Rectal smooth muscle tissue (tissue), 1 donor: ENCODE results near the gene USP17L13.
"Not testable (repeated sequence)": the region's sequence is repeated elsewhere in the genome, so short reads cannot be mapped to it uniquely, and the experiment has no call there.

Experiments
- H3K27ac ChIP-seq: one replicate; pipeline ENCODE4 v1.7.0; 2013; ENCODE audit warnings: low read depth, low read length, inconsistent platforms
- H3K27me3 ChIP-seq: one replicate; pipeline ENCODE4 v1.7.0; 2013; ENCODE audit warnings: low read length; ENCODE audit not compliant: control insufficient read depth, insufficient read depth
- H3K36me3 ChIP-seq: one replicate; pipeline ENCODE4 v1.7.0; 2013; ENCODE audit warnings: low read length; ENCODE audit not compliant: control insufficient read depth, insufficient read depth
- H3K4me1 ChIP-seq: one replicate; pipeline ENCODE4 v1.7.0; 2013; ENCODE audit warnings: low read length; ENCODE audit not compliant: control insufficient read depth, insufficient read depth
- H3K4me3 ChIP-seq: one replicate; pipeline ENCODE4 v1.7.0; 2013; ENCODE audit warnings: low read length
- H3K9ac ChIP-seq: one replicate; pipeline ENCODE4 v1.7.0; 2013; ENCODE audit warnings: low read length

The USP17L13 gene, protein sequence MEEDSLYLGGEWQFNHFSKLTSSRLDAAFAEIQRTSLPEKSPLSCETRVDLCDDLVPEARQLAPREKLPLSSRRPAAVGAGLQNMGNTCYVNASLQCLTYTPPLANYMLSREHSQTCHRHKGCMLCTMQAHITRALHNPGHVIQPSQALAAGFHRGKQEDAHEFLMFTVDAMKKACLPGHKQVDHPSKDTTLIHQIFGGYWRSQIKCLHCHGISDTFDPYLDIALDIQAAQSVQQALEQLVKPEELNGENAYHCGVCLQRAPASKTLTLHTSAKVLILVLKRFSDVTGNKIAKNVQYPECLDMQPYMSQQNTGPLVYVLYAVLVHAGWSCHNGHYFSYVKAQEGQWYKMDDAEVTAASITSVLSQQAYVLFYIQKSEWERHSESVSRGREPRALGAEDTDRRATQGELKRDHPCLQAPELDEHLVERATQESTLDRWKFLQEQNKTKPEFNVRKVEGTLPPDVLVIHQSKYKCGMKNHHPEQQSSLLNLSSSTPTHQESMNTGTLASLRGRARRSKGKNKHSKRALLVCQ

GRCh38 chr4:9224596-9224995 lies at the start of gene USP17L13:
USP17L13 (plus strand) TSS chr4:9224896; CDS start chr4:9224896, 0 bp downstream.
- not testable (repeated sequence) for H3K9ac ChIP-seq, H3K27me3 ChIP-seq, H3K4me3 ChIP-seq, H3K4me1 ChIP-seq, H3K36me3 ChIP-seq, H3K27ac ChIP-seq

DNA sequence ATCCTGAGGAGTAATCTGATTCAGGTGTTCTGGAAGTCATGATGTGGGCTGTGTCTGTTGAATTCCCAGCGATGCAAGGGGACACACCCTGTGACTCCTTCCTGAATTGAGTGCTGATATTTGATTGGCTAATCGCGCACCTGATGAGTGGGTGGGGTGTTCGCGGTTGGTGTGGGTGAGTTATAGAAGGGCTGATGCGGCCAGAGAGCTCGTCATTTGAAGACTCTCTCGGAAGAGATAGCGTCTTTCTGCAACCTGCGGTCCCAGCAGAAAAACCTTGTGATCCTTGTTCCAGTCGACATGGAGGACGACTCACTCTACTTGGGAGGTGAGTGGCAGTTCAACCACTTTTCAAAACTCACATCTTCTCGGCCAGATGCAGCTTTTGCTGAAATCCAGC lies 14.3 kb upstream of the USP17L13 start, which contains the start of gene USP17L10:
Gene USP17L10 (plus strand): TSS at position 301 of the 400 bp plus-strand sequence. CDS start 0 bp downstream, at position 301.
- not testable (repeated sequence) for H3K27me3 ChIP-seq

GRCh38 chr4:9214701-9215100 lies 10.0 kb upstream of the USP17L13 start:
- H3K9ac ChIP-seq, H3K27ac ChIP-seq, H3K27me3 ChIP-seq, H3K4me3 ChIP-seq, H3K36me3 ChIP-seq, H3K4me1 ChIP-seq: not testable (repeated sequence)

More for the DNA sequence above, 14.3 kb upstream of the USP17L13 start, which contains the start of gene USP17L10:
- H3K27ac ChIP-seq, H3K4me3 ChIP-seq, H3K36me3 ChIP-seq, H3K4me1 ChIP-seq, H3K9ac ChIP-seq: not testable (repeated sequence)

DNA sequence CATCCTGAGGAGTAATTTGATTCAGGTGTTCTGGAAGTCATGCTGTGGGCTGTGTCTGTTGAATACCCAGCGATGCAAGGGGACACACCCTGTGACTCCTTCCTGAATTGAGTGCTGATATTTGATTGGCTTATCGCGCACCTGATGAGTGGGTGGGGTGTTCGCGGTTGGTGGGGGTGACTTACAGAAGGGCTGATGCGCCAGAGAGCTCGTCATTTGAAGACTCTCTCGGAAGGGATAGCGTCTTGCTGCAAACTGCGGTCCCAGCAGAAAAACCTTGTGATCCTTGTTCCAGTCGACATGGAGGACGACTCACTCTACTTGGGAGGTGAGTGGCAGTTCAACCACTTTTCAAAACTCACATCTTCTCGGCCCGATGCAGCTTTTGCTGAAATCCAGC lies 9.6 kb upstream of the USP17L13 start, which contains the start of gene USP17L11:
Gene USP17L11 (plus strand): TSS at position 301 of the 400 bp plus-strand sequence. CDS start 0 bp downstream, at position 301.
- H3K4me1 ChIP-seq, H3K36me3 ChIP-seq, H3K27ac ChIP-seq, H3K4me3 ChIP-seq, H3K9ac ChIP-seq, H3K27me3 ChIP-seq: not testable (repeated sequence)

DNA sequence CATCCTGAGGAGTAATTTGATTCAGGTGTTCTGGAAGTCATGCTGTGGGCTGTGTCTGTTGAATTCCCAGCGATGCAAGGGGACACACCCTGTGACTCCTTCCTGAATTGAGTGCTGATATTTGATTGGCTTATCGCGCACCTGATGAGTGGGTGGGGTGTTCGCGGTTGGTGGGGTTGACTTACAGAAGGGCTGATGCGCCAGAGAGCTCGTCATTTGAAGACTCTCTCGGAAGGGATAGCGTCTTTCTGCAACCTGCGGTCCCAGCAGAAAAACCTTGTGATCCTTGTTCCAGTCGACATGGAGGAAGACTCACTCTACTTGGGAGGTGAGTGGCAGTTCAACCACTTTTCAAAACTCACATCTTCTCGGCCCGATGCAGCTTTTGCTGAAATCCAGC lies 4.8 kb upstream of the USP17L13 start, which contains the start of gene USP17L12:
Gene USP17L12 (plus strand): TSS at position 301 of the 400 bp plus-strand sequence. CDS start 0 bp downstream, at position 301.
- H3K4me3 ChIP-seq, H3K9ac ChIP-seq, H3K36me3 ChIP-seq, H3K27ac ChIP-seq, H3K4me1 ChIP-seq, H3K27me3 ChIP-seq: not testable (repeated sequence)

- H3K9ac ChIP-seq, H3K27ac ChIP-seq, H3K4me3 ChIP-seq, H3K4me1 ChIP-seq, H3K27me3 ChIP-seq, H3K36me3 ChIP-seq: not testable (repeated sequence)
These were observed 5.6 kb downstream of the USP17L13 start for GRCh38 chr4:9230249-9230648.

- not testable (repeated sequence) for H3K4me1 ChIP-seq, H3K27me3 ChIP-seq, H3K27ac ChIP-seq, H3K9ac ChIP-seq, H3K4me3 ChIP-seq, H3K36me3 ChIP-seq
These were observed 9.4 kb downstream of the USP17L13 start, which contains the start of gene USP17L15 for GRCh38 chr4:9234085-9234484. USP17L15 (plus strand) TSS chr4:9234385; CDS start chr4:9234385, 0 bp downstream.

- H3K27me3 ChIP-seq, H3K4me3 ChIP-seq, H3K27ac ChIP-seq, H3K36me3 ChIP-seq, H3K9ac ChIP-seq, H3K4me1 ChIP-seq: not testable (repeated sequence)
These were observed 13.8 kb downstream of the USP17L13 start for GRCh38 chr4:9238461-9238860.

- not testable (repeated sequence) for H3K9ac ChIP-seq, H3K4me1 ChIP-seq, H3K27me3 ChIP-seq, H3K36me3 ChIP-seq, H3K4me3 ChIP-seq, H3K27ac ChIP-seq
These were observed 18.9 kb downstream of the USP17L13 start, which contains the start of gene USP17L17 for GRCh38 chr4:9243579-9243978. USP17L17 (plus strand) TSS chr4:9243879; CDS start chr4:9243879, 0 bp downstream.

DNA sequence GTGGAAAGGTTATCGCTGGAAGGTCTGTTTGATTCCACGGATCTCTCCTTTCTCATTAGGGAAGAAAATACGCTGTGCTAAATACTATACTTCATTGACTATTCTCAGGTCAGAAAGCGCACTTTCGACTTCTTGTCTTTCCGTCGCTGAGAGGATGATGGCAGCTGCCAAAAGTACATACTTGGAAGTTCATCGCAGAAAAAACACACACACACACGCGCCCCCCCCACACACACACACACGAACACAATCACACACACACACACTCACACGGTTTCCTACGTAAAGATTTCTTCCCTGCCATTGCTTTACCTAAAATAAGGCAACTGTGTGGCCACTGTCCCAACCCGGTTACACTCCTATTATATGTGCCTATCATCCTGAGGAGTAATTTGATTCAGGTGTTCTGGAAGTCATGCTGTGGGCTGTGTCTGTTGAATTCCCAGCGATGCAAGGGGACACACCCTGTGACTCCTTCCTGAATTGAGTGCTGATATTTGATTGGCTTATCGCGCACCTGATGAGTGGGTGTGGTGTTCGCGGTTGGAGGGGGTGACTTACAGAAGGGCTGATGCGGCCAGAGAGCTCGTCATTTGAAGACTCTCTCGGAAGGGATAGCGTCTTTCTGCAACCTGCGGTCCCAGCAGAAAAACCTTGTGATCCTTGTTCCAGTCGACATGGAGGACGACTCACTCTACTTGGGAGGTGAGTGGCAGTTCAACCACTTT lies 23.4 kb downstream of the USP17L13 start, which contains the start of gene USP17L18:
Gene USP17L18 (plus strand): TSS at position 678 of the 728 bp plus-strand sequence. CDS start 0 bp downstream, at position 678.
- H3K4me3 ChIP-seq, H3K4me1 ChIP-seq, H3K27me3 ChIP-seq, H3K36me3 ChIP-seq, H3K27ac ChIP-seq, H3K9ac ChIP-seq: not testable (repeated sequence)

DNA sequence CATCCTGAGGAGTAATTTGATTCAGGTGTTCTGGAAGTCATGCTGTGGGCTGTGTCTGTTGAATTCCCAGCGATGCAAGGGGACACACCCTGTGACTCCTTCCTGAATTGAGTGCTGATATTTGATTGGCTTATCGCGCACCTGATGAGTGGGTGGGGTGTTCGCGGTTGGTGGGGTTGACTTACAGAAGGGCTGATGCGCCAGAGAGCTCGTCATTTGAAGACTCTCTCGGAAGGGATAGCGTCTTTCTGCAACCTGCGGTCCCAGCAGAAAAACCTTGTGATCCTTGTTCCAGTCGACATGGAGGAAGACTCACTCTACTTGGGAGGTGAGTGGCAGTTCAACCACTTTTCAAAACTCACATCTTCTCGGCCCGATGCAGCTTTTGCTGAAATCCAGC lies 28.4 kb downstream of the USP17L13 start, which contains the start of gene USP17L19:
Gene USP17L19 (plus strand): TSS at position 301 of the 400 bp plus-strand sequence. CDS start 0 bp downstream, at position 301.
- not testable (repeated sequence) for H3K36me3 ChIP-seq, H3K27ac ChIP-seq, H3K27me3 ChIP-seq, H3K4me3 ChIP-seq, H3K4me1 ChIP-seq, H3K9ac ChIP-seq

DNA sequence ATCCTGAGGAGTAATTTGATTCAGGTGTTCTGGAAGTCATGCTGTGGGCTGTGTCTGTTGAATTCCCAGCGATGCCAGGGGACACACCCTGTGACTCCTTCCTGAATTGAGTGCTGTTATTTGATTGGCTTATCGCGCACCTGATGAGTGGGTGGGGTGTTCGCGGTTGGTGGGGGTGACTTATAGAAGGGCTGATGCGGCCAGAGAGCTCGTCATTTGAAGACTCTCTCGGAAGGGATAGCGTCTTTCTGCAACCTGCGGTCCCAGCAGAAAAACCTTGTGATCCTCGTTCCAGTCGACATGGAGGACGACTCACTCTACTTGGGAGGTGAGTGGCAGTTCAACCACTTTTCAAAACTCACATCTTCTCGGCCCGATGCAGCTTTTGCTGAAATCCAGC lies 33.1 kb downstream of the USP17L13 start, which contains the start of gene USP17L20:
Gene USP17L20 (plus strand): TSS at position 301 of the 400 bp plus-strand sequence. CDS start 0 bp downstream, at position 301.
- not testable (repeated sequence) for H3K4me1 ChIP-seq, H3K36me3 ChIP-seq, H3K9ac ChIP-seq, H3K4me3 ChIP-seq, H3K27me3 ChIP-seq, H3K27ac ChIP-seq
